Astrocyte of the cerebellum (primary cell): ENCODE data around the gene ADARB2.

ENCODE experiments used
- DNase-seq: peaks from one replicate; pipeline ENCODE4 v3.0.0-alpha.2; 2011; ENCODE audit warnings: low read depth
- H3K4me3 ChIP-seq: 2 replicates; pipeline ENCODE4 v1.5.1; 2011; ENCODE audit warnings: mild to moderate bottlenecking, low read depth, low read length, moderate library complexity
- in situ Hi-C: cut with HindIII; loops from 2 replicates; pipeline ENCODE4 v1.10.0; 2017; ENCODE audit warnings: low sequenced_read_pairs
- TF ChIP-seq, protein P1 (sequence below): IDR thresholded peaks from 2 replicates; pipeline ENCODE4 v1.5.1; 2012; ENCODE audit warnings: low read length, low read depth, moderate library complexity, mild to moderate bottlenecking; ENCODE audit errors: missing control alignments

Gene ADARB2

DNA sequence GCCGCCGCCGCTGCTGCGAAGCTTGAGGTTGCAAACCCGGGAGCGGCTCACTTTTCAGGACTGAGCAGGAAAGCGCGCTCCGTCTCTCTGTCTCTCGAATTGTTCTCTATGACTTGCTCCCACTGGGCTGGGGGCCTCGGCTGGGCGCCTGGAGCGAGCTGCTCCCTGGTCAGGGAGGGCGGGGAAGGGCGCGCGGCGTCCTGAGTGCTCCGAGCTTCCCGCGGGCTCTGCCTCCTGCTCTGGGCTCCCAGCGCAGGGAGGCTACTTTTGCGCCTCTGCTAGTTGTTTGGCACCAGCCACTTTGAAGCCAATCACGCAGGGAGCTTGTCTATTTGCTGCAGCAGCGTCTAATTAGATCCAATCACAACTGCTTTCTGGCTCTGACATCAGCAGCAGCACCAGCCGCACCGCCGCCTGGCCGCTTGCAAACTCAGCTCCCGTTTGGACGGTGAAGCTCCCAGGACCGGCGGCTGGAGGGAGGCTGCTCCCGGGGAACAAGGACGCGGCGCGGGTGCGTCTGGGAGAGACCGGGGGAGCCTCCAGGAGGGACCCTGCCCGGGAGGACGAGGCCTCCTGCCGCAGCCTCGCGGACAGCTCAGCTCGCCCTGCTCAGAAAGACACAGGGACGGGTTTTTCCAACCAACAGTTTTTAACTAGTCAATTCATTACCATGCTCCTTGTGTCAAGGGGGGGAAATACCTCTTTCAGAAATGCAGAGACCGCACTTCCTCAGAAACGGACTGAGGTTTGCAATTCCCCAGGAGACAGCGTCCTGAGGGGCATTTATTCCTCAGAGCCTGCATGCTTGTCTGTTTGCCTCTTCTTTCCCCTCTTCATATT lies at the start of gene ADARB2:
Gene ADARB2 (minus strand): TSS at position 304 of the 840 bp plus-strand sequence.
- TF ChIP-seq, protein P1, sequence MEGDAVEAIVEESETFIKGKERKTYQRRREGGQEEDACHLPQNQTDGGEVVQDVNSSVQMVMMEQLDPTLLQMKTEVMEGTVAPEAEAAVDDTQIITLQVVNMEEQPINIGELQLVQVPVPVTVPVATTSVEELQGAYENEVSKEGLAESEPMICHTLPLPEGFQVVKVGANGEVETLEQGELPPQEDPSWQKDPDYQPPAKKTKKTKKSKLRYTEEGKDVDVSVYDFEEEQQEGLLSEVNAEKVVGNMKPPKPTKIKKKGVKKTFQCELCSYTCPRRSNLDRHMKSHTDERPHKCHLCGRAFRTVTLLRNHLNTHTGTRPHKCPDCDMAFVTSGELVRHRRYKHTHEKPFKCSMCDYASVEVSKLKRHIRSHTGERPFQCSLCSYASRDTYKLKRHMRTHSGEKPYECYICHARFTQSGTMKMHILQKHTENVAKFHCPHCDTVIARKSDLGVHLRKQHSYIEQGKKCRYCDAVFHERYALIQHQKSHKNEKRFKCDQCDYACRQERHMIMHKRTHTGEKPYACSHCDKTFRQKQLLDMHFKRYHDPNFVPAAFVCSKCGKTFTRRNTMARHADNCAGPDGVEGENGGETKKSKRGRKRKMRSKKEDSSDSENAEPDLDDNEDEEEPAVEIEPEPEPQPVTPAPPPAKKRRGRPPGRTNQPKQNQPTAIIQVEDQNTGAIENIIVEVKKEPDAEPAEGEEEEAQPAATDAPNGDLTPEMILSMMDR: no peak
- H3K4me3 ChIP-seq: peak within 1 kb of the TSS; percentile 19
- in situ Hi-C loops: no loop called here
- peak; percentile 1 for DNase-seq

- no peak for DNase-seq
- TF ChIP-seq, protein P1: no peak
- no peak overlapping the region for H3K4me3 ChIP-seq
- in situ Hi-C loops: no loop called here
Observed at GRCh38 chr10:1785835-1786234, 48.5 kb upstream of the ADARB2 start.

DNA sequence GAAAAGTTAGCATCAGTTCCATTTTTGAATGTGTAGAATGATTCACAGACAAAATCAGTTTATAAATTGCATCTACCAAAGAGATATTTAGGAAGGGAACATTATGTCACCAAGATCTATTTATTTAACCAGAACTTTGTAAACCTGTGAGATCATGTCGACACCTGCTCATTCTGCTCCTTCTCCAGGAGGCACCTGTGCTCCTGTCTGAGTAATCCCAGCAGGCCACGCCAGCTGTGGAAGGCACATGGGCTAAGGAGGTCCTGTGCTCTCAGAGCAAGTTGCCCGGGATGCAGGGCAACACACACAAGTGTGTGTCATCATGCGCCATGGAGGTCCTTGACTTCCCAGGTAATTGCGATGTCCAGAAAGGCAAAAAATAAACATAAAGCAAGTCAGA lies 45.5 kb upstream of the ADARB2 start:
- in situ Hi-C loops: no loop called here
- DNase-seq: no peak
- no peak overlapping the region for H3K4me3 ChIP-seq
- TF ChIP-seq, protein P1: no peak

DNA sequence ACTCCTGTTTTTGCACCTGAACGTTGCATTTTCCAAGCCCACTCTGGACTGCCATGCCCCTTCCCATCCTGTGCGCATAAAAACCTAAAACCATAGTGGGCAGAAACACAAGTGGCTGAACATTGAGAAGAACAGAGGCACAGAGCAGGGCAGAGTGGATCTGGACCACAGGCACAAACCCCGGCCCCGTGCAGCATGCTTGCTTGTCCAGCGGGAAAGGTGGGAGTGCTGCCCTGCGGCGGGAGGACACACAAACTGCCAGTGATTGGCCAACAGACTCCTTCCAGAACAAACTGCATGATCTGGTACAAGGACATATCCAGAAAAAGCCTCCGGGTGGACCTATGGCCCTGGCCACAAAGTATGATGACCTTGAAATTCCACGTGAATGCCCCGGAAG lies 42.5 kb upstream of the ADARB2 start:
- no peak overlapping the region for H3K4me3 ChIP-seq
- DNase-seq: no peak
- TF ChIP-seq, protein P1: no peak
- in situ Hi-C loops: no loop called here

DNA sequence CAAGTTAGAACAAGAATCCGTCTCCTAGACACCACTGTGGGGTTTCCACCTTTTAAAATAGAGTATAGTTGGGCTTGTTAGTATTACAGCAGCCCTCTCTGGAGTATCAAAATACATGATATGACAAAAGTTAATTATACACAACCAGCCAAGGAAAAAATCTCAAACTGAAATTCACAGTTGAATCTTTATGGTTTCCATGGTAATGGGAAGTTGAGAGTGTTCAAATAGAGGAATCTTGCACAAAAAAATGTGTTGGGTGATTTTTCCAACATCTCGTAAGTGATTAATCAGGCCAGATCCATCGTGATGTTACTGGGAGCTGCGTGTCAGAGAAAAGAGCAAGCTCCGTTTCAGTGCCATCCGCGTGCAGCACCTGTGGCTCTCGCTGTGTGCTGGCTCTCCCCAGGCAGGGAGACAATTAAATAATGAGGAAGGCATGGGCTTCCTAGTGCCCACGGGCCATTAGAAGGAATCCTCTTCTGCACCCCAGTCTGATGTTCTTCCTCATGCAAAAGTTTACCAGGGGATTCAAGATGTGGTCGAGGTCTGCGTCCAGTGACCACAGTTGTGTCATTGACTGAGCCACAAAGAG lies 41.1 kb upstream of the ADARB2 start:
- H3K4me3 ChIP-seq: no peak overlapping the region
- TF ChIP-seq, protein P1: no peak
- no peak for DNase-seq
- in situ Hi-C loops: no loop called here

DNA sequence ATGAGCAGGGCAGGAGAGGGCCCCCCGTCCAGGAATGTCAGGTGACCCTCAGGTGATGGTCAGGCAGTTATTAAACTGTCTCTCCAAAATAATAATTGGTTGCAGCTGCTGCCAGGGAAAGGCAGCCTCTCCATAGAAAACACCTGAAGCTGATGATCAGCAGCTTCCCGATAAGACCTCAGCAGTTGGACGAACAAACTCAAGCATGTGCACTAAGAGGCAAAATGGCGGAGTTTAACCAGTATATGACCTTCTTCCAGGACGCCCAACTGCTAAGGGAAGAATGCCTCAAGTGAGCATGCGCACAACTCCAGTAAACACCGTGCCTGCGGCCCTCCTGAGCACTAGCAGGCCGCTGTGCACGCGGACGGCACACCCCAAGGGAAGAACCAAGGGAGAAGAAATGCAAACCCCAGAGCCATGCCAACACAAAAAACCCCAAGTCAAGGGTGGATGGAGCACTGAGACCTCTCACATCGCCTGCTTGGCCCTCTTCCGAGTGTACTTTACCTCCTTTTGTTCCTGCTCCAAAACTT lies 38.9 kb upstream of the ADARB2 start:
- TF ChIP-seq, protein P1: no peak
- DNase-seq: no peak
- no peak overlapping the region for H3K4me3 ChIP-seq
- in situ Hi-C loops: no loop called here
